ENCODE data around the gene MAGI3. TPM values are rescaled to one million over a fixed set of nuclear protein-coding genes. Genes with fewer than 3 reads are reported as not detected.

The MAGI3 gene
- total and polyA plus RNA-seq, 2 of the 13 experiments (the other 11 are each of a cell fraction or from before 2014, with no cell fraction given) = 4.0 to 11.8 TPM

DNA sequence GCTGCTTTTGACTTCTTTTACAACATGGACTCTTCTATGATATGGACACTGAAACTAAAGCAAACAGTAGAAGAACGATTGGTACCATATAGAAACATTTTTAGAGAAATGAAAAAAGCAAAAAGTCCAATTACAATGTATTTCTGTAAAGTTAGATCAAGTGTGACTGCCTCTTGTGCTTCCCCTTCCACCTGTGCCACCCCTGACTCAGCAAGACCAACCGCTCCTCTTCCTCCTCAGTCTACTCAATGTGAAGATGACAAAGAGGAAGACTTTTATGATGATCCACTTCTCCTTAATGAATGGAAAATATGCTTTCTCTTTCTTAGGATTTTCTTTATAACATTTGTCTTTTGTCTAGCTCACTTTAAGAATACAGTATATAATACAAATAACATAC lies 302.0 kb downstream of the MAGI3 start (continued):
- TF ChIP-seq, protein P1, sequence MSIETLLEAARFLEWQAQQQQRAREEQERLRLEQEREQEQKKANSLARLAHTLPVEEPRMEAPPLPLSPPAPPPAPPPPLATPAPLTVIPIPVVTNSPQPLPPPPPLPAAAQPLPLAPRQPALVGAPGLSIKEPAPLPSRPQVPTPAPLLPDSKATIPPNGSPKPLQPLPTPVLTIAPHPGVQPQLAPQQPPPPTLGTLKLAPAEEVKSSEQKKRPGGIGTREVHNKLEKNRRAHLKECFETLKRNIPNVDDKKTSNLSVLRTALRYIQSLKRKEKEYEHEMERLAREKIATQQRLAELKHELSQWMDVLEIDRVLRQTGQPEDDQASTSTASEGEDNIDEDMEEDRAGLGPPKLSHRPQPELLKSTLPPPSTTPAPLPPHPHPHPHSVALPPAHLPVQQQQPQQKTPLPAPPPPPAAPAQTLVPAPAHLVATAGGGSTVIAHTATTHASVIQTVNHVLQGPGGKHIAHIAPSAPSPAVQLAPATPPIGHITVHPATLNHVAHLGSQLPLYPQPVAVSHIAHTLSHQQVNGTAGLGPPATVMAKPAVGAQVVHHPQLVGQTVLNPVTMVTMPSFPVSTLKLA (IDR thresholded peaks at IDR 0.05) = no peak
- TF ChIP-seq ZNF101 (CRISPR knock-in tag; IDR thresholded peaks at IDR 0.05; ENCODE audit: borderline replicate concordance, low read depth) (no peak), THAP11 (CRISPR knock-in tag; IDR thresholded peaks at IDR 0.05) (no peak), KLF13 (CRISPR knock-in tag; IDR thresholded peaks at IDR 0.05) (no peak), REPIN1 (CRISPR knock-in tag; IDR thresholded peaks at IDR 0.05; ENCODE audit: borderline replicate concordance, low read depth) (no peak), JDP2 (CRISPR knock-in tag; IDR thresholded peaks at IDR 0.05; ENCODE audit: borderline replicate concordance) (no peak)
- TF ChIP-seq, protein P2, sequence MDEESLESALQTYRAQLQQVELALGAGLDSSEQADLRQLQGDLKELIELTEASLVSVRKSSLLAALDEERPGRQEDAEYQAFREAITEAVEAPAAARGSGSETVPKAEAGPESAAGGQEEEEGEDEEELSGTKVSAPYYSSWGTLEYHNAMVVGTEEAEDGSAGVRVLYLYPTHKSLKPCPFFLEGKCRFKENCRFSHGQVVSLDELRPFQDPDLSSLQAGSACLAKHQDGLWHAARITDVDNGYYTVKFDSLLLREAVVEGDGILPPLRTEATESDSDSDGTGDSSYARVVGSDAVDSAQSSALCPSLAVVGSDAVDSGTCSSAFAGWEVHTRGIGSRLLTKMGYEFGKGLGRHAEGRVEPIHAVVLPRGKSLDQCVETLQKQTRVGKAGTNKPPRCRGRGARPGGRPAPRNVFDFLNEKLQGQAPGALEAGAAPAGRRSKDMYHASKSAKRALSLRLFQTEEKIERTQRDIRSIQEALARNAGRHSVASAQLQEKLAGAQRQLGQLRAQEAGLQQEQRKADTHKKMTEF (CRISPR knock-in tag; IDR thresholded peaks at IDR 0.05) = no peak
- TF ChIP-seq, protein P3, sequence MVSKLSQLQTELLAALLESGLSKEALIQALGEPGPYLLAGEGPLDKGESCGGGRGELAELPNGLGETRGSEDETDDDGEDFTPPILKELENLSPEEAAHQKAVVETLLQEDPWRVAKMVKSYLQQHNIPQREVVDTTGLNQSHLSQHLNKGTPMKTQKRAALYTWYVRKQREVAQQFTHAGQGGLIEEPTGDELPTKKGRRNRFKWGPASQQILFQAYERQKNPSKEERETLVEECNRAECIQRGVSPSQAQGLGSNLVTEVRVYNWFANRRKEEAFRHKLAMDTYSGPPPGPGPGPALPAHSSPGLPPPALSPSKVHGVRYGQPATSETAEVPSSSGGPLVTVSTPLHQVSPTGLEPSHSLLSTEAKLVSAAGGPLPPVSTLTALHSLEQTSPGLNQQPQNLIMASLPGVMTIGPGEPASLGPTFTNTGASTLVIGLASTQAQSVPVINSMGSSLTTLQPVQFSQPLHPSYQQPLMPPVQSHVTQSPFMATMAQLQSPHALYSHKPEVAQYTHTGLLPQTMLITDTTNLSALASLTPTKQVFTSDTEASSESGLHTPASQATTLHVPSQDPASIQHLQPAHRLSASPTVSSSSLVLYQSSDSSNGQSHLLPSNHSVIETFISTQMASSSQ (IDR thresholded peaks at IDR 0.05; ENCODE audit: low read depth) = no peak
- TF ChIP-seq, protein P3 (CRISPR knock-in tag; IDR thresholded peaks at IDR 0.05; ENCODE audit: borderline replicate concordance) = no peak
